UCSD-AML1 (cell line): ENCODE results near the gene JOSD2.
A peak's percentile ranks its signal among the peaks of the same experiment; 100 is the strongest.

Source experiments
- DNase-seq: peaks from one replicate; lab custom pipeline; 2025; ENCODE audit not compliant: unreplicated experiment; lab: John Stamatoyannopoulos, UW

Gene JOSD2, protein sequence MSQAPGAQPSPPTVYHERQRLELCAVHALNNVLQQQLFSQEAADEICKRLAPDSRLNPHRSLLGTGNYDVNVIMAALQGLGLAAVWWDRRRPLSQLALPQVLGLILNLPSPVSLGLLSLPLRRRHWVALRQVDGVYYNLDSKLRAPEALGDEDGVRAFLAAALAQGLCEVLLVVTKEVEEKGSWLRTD

DNA sequence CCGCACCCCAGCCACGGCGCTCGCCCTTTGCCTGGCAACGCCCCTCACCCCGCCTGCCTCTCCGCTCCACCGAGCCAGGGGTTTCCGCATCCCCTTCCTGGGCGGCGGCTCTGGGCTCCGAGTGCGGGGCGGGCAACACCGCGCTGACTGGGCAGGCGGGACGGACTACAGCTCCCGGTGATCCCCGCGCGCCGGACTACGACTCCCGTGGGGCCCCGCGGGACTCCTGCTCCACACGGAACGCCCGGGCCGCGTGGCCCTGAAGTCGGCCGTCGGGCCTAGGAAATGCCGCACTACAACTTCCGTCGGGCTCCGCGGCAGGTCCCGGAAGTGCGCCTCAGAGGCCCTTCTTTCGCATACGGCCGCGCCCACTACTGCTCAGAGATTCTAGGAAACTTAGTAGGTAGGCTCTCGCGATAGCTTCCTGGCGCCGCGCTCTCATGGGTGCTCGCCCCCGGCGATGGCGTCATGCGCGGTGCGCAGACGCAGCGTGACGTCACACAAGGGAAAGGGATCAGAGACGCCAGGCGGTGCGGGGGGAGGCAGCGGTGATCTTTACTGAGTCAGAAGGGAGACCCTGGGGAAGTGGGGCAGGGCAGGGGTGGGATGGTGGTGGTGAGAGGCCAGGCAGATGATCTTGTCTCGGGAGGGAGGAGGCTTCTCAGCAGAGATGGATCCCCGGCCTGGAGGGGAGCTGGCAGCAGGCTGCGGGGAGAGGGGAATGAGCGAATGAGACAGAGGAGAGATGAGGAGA, at the start of gene JOSD2:
TSS of gene JOSD2 (minus strand) at position 123 of the 754 bp plus-strand sequence. CDS start 760 bp downstream, outside the sequence.
- peak; percentile 99 for DNase-seq

DNA sequence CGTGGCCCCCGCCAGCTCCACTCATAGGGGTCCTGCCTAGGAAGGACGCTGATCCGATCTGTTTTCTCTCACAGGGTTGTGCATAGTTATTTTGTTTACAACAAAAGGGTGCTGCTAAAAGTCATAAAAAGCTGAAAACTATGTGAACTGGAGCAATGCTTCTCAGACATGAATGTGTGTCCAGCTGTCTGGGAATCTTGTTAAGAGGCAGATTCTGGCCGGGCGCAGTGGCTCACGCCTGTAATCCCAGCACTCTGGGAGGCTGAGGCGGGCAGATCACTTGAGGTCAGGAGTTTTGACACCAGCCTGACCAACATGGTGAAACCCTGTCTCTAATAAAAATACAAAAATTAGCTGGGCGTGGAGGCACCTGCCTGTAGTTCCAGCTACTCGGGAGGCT, 48.6 kb upstream of the JOSD2 start:
- no peak for DNase-seq

DNA sequence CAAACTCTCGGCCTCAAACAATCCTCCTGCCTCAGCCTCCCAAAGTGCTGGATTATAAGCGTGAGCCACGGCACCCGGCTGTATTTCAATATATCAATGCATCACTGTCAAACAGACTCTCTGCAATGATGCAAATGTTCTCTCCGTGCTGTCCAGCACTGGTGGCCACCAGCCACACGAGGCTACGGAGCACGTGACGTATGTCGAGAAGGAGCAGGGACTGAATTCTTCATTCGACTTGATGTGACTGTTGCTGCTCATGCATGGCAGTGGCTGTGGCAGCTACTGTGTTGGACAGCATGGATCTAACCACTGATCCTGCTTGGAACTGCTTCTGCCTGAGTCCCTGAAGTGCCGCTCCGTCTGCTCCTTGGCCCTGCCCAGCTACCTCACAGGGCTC, 47.5 kb upstream of the JOSD2 start:
- DNase-seq, result no peak

DNA sequence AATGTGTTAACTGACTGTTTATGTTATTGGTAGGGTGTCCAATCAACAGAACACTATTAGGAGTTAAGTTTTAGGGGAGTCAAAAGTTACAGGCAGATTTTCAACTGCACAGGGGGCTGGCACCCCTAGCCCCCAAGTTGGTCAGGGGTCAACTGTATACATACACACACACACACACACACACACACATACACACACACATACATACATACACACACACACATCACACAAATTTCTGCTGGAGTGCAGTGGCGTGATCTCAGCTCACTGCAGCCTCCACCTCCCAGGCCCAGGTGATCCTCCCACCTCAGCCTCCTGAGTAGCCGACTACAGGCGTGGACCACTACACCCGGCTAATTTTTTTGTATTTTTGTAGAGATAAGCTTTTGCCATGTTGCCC, 47.0 kb upstream of the JOSD2 start:
- no peak for DNase-seq

DNA sequence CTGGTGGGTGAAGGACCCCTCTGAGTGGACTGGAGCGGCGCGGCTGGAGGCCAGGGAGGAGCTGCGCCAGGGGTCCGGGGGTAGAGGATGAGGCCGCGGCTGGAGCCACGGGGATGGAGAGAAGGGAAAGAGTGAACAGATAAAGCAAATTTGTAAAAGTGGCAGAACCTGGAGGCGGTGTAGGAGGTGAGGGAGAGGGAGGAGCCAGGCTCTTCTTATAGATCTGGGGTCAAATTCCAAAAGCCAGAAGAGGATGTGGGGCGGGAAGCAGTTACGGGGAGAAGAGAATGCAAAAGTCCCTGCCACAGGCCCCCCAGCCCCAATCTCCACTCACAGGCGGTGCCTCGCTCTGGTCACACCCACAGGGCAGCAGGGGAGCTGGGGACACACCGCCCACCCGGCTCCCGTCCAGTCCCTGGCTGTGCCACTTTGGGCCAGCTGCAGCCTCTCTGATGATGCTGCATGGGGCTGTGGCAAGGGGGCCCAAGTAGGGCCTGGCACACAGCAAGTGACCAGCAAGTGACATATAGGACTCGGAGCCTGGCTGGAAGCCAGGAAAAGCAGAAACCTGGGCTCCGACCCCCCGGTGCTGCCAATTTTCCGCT, 46.1 kb upstream of the JOSD2 start:
- DNase-seq, result no peak

DNA sequence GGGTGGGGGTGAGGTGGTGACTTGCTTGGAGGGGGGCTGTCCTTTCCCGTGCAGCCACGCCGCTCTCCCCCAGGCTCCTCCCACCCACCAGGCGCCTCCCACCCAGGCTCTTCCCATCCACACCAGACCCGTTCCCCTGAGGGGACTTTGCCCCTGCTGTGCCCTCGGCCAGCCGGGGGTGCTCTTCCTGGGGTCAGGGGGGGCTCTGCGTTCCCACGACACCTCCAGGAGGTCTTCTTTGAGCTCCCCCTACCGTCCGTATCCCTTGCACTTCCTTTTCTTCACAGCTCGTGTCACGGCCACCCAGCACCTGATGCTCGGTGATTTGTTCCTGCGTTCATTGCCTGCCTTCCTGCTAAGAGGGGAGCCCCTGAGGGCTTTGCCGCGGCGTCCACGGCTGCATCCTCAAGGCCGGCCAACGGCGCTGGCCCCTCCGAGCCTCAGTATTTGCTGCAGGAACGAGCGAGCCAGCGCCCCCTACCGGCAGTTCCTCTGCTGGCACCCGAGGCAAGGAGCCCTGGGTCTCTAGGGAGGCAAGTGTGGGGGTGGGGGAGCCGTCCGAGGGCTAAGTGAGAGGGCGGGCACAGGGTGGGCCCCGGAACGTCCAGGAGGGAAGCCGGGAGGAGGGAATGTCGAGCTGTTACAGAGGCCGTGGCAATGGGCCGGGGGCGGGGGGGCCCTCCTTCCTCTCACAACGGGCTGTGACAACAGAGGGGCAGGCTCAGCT, 45.5 kb upstream of the JOSD2 start:
- DNase-seq, result peak; percentile 81

DNA sequence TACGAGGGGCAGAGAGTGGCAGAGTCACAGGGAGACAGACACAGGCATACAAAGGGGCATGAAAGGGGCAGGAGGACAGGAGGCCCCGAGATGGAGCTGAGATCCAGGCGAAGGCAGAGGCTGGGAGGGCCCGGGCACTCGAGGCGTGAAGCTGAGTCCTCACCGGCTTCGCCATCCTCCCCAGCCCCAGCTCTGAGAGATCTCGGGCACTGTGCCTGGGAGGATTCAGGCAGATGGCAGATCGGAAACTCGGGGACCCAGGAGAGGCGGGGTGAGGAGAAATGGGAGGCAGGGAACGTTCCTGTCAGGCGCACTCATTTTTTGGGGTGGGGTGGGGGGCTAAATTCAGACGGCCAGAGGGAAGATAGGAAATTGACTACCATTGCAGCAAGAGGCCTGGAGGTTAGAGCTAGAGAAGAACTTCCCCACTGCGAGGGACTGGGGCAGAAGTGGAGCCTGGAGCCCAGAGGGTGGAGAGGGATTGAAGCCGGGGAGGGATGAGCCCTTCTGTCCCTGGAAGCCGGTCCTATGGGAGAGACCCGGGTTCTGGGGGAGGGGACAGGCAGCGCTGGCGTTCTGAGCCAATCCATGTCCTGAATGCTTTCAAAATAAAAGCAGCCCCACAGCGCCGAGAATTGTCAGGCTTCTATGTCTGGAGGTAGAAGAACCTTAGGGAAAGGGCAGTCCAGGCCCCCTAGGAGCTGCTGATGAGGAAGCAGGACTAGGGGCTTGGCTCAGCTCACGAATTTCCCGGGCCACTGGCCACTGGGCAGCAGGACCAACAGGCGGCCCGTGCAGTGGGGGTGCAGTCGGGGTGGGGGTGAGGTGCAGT, 44.7 kb upstream of the JOSD2 start:
- DNase-seq, result no peak

DNA sequence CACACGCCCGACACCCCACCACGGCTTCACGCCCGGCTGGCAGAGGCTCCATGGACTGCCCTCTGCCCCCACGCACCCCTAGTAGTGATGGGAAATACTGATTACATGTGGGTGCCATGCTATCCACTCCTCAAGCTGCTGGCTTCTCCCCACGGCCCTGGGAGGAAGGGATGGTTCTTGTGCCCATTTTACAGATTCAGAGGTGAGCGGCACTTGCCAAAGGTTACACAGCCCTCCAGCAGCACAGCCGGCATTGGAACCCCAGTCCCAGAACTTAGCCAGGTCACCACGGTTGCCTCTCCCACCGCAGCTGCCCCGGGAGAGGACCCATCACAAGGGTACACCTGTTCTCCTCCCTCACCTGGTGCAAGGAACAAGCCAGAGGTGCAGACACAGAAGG, 44.0 kb upstream of the JOSD2 start:
- DNase-seq, result no peak

DNA sequence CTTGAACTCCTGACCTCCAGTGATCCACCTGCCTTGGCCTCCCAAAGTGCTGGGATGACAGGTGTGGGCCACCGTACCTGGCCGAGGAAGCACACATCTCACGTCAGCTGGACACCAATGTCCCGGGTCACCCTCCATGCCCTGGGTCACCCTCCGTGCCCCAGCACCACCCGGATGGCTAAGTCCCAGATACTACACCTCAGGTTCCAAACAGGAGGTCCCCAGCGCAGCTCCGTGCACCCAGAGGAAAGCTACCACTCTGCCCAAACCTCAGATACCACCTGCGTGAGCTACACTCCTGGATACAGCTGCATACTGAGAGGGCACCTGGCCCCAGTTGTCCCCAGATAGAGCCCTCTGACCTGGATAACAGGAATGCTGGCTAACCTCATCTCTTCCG, 43.2 kb upstream of the JOSD2 start:
- no peak for DNase-seq

DNA sequence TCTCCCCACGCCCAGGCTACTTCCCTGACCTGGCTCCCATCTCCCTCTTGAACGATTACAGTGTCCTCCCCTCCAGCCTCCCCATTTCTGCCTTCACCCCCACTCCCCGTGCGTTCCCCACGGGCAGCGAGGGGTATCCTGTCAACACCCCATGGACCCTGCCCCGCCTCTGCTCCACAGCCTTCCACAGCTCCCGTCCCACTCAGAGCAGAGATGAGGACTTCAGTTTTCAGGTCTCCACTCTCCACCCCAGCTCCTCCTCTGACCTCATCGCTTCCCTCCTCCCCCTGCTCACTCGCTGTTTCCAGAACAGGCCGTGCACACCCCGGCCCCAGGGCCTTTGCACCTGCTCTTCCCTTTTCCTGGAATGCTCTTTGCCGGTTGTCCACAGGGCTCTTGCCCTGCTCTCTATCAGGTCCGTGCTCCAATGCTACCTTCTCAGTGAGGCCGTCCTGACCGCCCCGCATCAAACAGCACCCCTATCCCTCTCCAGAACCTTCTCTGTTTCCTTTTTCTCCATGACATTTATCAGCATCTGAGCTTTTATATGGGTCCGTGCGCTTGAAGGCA, 42.2 kb upstream of the JOSD2 start:
- no peak for DNase-seq

DNA sequence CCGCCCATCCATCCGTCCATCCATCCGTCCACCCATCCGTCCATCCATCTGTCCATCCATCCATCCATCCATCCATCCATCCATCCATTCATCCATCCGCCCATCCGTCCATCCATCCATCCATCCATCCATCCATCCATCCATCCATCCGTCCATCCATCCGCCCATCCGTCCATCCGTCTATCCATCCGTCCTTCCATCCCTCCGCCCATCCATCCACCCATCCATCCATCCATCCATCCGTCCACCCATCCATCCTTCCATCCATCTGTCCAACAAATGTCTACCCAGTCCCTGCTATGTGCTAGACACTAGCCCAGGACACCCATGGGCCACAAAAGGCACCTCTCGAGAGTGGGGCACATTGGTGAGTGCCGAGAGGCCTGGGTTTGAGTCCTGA, 41.5 kb upstream of the JOSD2 start:
- no peak for DNase-seq

DNA sequence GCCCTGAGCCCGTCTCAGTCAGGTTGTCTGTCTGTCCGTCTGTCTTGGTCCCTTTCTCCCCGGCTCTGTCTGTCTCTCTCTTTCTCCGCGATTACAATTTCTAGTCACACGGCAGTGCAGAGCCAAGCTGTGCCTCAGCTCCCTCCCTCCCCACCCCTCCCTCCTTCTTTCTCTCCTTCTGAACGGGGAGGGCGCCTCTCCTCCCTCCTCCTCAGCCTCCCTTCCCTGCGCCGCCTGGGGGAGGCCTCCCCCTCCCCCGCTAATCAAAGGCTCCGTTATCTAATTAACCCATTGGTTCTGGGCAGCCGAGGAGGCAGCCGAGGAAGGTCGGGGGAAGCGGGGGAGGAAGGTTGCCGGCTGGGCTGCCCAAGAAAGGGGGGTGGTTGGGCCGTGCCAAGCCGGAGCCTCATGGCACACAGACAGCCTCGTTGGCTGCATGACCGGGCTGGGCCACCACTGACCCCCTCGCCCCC, 40.8 kb upstream of the JOSD2 start:
- no peak for DNase-seq

DNA sequence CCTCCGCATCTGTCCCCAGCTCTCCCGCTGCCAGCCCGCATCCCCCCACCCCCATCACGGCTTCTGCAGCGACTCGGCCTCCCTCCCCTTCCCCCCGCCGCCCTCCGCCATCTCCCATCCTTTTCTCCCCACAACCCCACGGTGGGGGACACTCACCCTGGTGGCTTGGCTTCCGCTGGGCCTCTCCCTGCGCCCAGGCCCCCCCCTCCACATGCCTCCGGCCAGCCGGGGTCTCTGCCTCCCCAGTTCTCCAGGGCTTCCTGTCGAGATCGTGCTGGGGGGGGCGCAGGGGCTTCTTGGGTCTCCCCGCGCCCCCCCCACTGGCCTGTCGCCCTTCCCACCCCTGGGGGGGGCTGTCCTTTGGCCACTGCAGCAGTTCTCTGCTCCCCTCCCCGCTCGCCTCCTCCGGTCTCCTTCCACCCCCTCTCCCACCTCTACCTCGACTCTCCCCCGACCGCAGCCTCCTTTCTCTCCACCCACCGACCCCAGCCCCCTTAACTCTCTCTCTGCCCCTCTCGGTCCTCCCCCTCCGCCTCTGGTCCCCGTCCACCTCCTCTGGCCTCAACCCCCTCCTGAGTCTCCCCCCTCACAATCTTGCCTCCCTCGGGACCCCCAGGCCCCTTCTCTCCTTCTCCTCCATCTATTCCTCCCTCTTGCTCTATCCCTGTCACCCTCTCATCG, 40.2 kb upstream of the JOSD2 start:
- no peak for DNase-seq

DNA sequence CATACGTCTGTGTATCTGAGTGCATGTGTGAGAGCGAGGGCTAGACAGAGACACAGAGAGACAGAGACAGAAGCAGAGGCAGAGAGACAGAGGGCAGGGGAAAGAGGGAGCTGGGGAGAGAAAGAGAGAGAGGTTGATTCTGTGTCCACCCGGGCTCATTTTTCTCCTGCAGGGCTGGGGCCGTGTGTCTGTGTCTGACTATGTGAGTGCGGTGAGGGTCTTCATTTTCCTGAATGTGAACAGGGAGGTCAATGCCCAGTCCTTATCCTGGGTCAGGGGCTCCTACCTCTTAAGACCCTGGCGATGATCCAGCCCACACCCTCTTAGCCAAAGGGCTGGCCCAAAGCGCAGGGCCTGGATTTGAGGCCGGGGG, 39.6 kb upstream of the JOSD2 start:
- DNase-seq, result no peak

DNA sequence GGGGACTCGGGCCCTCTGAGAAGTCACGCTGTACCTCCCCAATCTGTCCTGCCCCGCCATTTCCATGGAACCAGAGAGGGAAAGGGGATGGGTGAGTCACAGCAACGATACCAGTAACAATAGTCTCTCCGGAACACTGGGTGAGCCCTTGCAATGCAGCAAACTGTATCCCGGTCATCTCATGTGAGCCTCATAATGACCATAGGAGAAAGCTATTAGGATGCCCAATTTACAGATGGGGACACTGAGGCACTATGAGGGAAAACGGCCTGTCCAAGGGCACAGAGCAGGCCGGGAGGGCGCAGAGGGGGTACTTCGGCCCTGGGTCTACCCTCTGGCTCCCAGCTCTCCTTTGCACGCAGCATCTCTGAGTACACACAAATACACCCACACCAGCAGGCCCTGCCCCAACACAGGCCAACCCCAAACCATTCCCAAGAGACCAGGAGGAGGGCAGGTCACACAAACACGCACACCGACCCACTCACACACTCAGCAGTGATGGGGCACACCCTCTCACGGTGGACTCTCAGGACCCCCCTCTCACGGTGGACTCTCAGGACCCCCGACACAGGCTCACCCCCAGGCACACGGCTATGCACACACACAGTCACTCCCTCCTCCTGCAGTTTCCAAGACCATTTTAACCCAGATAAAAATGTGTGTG, 39.1 kb upstream of the JOSD2 start:
- no peak for DNase-seq

DNA sequence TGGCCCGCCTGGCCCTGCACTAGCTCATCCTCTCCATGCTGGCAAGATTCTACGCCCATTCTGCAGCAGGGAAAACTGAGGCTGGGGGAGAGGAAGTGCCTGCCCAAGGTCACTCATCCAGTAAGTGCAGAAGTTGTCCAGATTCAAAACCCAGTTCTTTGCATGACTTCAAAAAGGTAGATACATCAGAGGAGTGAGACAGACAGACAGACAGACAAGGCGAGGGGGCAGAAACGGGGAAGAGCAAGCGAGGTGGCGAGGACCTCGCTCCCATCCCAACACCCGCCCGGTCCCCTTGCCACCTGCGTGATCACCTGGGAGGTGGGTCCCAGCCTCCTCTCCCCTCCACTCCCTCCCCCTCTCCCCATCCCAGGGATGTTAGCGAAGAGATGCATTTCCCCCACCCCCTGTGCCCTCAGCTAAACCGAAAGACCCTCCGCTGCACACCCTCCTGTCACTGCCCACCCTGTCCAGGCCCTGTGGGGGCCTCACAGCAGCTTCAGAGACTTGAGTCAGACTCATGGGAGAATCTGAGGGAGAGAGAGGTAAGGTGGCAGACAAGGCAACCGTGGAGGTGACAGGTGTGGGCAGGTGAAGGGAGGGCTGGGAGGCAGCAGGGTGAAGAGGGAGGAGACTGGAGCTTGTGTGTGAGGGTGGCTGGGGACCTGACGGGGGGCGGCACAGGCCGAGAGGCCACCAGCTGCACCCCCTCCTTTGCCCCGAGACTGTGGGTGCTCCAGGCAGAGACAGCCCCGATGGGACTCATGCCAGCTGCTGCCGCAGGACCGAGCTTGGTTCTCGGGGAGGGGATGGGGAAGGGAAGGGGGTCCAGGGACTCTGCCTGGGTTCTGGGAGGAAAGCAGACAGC, 38.3 kb upstream of the JOSD2 start:
- no peak for DNase-seq

DNA sequence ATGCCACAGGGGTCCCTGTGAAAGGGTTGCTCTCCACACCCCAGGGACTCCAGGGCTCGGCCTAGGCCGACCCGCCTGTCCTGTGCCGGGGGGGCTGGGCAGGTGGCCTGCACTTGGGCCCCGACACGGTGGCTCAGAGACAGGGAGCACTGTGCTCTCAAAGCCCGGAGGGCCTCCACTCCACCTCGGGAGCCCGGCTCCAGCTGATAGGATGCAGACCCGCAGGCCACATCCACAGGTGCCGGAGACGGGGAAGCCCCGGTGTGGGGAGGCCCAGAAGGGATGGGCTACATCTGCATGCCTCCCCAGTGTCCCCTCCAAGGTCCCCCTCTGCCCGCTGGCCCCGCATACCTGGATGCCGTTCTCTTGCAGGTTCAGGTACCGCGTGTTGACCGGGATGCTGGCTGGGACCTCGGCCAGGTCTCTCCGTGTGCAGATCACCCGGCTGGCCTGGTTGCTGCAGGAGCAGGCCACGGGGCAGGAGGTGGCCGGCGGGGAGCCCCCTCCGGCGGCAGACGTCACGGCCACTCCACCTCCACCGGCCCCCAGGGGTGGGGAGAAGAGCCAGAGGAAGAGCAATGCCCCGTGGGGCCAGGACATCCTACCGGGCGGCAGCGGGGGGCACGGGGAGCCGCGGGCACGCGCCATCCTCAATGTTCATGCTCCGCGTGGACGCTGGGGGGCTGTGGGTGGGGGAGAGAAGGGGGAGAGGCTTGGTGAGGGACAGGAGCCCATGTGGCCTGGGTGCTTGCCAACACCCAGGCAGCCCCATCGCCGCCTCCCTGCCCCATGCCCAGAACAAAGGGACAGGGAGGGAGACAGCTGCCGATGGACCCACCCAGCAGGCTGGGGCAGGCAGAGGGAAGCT, 37.4 kb upstream of the JOSD2 start:
- no peak for DNase-seq
